Hepatocyte (in vitro differentiated cells): Measurements from ENCODE around the gene TMEM244. TPM values are rescaled to one million over a fixed set of nuclear protein-coding genes. Genes with fewer than 3 reads are reported as not detected.

ENCODE experiments used
- DNase-seq: peaks from one replicate; pipeline ENCODE4 v3.0.0-alpha.2; 2016; ENCODE audit warnings: low spot score
- H2AFZ ChIP-seq: fragments of 200-600 bp; sonication (generic); 2 replicates; pipeline ENCODE4 v1.6.0; 2016; ENCODE audit warnings: antibody characterized with exemption, mild to moderate bottlenecking
- H3K27ac ChIP-seq: fragments of 200-600 bp; sonication (generic); 2 replicates; pipeline ENCODE4 v1.5.1; 2016; ENCODE audit warnings: mild to moderate bottlenecking
- H3K27me3 ChIP-seq: fragments of 200-600 bp; sonication (generic); 2 replicates; pipeline ENCODE4 v1.6.1; 2016
- H3K36me3 ChIP-seq: fragments of 200-600 bp; sonication (generic); replicated peaks from 2 replicates; pipeline ENCODE4 v1.5.1; 2016; ENCODE audit warnings: low read depth; ENCODE audit not compliant: insufficient read depth
- H3K4me1 ChIP-seq: fragments of 200-600 bp; sonication (generic); 2 replicates; pipeline ENCODE4 v1.5.1; 2016; ENCODE audit warnings: mild to moderate bottlenecking, moderate library complexity; ENCODE audit not compliant: insufficient read depth
- H3K4me2 ChIP-seq: fragments of 200-600 bp; sonication (generic); 2 replicates; pipeline ENCODE4 v1.6.0; 2016
- H3K4me3 ChIP-seq: fragments of 200-600 bp; sonication (generic); 2 replicates; pipeline ENCODE4 v1.5.1; 2016; ENCODE audit warnings: mild to moderate bottlenecking
- H3K79me2 ChIP-seq: fragments of 200-600 bp; sonication (generic); 2 replicates; pipeline ENCODE4 v1.6.0; 2017; ENCODE audit warnings: mild to moderate bottlenecking
- H3K9me2 ChIP-seq: fragments of 200-600 bp; sonication (generic); replicated peaks from 2 replicates; pipeline ENCODE4 v1.6.0; 2017; ENCODE audit warnings: mild to moderate bottlenecking; ENCODE audit not compliant: insufficient read depth
- H3K9me3 ChIP-seq: fragments of 200-600 bp; sonication (generic); 2 replicates; pipeline ENCODE4 v1.5.1; 2016; ENCODE audit warnings: low read depth, mild to moderate bottlenecking
- H4K20me1 ChIP-seq: fragments of 200-600 bp; sonication (generic); 2 replicates; pipeline ENCODE4 v1.6.0; 2016; ENCODE audit warnings: mild to moderate bottlenecking; ENCODE audit not compliant: insufficient read depth, poor library complexity, severe bottlenecking
- CTCF ChIP-seq: fragments of 200-600 bp; sonication (generic); IDR thresholded peaks from 2 replicates; pipeline ENCODE4 v1.5.1; 2016; ENCODE audit warnings: antibody characterized with exemption, mild to moderate bottlenecking; ENCODE audit not compliant: poor library complexity
- EZH2 ChIP-seq: fragments of 200-600 bp; sonication (generic); IDR thresholded peaks from 2 replicates; pipeline ENCODE4 v1.6.1; 2016; ENCODE audit warnings: antibody characterized with exemption, mild to moderate bottlenecking, borderline replicate concordance
- EZH2phosphoT487 ChIP-seq: fragments of 200-600 bp; sonication (generic); IDR thresholded peaks from one replicate; pipeline ENCODE4 v1.6.1; 2018; ENCODE audit warnings: antibody characterized with exemption, mild to moderate bottlenecking, low read depth, moderate library complexity; ENCODE audit not compliant: unreplicated experiment, severe bottlenecking
- WGBS: methylation state at CpG from one replicate; pipeline ENCODE4 v1.1.6; 2016; ENCODE audit warnings: low lambda C conversion rate; ENCODE audit errors: missing lambda C conversion rate; 5-methylcytosine and 5-hydroxymethylcytosine counted together
- polyA plus RNA-seq: library from polyadenylated mRNA; unstranded; fragments of >200 nt; fragmentation: Nextera tagmentation; extraction: Ambion mirVana; gene quantifications from 2 replicates; pipeline ENCODE4 v1.2.1, GENCODE V29; 2016
- total RNA-seq: library from RNA; depleted of rRNA; stranded (reverse); fragments of >200 nt; gene quantifications from 2 replicates; pipeline ENCODE4 v1.2.3, GENCODE V29; 2014

TMEM244 gene
- total and polyA plus RNA-seq, 2 experiments from 2014 or later, result not detected

GRCh38 chr6:129895692-129896091 lies 34.6 kb upstream of the TMEM244 start:
- no peaks in the 10 kb centered on the region for H3K9me3 ChIP-seq
- no peak for DNase-seq

DNA sequence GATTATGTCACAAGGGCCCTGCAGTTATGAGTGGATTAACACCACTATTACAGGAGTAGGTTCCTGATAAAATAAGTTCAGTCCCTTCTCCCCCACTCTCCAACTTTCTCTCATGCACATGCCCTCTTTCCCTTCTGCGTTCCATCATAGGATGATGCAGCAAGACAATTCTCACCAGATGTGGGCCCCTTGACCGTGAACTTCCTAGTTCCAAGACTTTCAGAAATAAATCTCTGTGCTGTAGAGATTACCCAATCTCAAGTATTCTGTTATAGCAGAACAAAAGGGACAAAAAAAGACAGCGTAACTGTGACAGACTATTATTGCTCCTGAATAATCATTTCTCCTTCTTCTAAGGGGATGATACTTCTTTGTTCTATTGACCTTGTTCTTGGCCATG lies 33.8 kb upstream of the TMEM244 start:
- TF ChIP-seq EZH2phosphoT487 (no peak), EZH2 (no peak), CTCF (no peak)
- Histone ChIP-seq H4K20me1 (no peaks in the 10 kb centered on the region), H2AFZ (no peak overlapping the region)

More at GRCh38 chr6:129895692-129896091, 34.6 kb upstream of the TMEM244 start:
- no peaks in the 10 kb centered on the region for H4K20me1 ChIP-seq
- H3K4me2 ChIP-seq, result no peak overlapping the region
- H3K36me3 ChIP-seq, result no peaks in the 10 kb centered on the region
- H3K4me1 ChIP-seq, result no peaks in the 10 kb centered on the region
- H3K27me3 ChIP-seq, result no peaks in the 10 kb centered on the region
- H3K79me2 ChIP-seq, result no peaks in the 10 kb centered on the region
- no peak overlapping the region for H2AFZ ChIP-seq
- TF ChIP-seq EZH2 (no peak), EZH2phosphoT487 (no peak), CTCF (no peak)
- H3K27ac ChIP-seq, result no peak overlapping the region
- H3K9me2 ChIP-seq, result no peaks in the 10 kb centered on the region
- no peak overlapping the region for H3K4me3 ChIP-seq

DNA sequence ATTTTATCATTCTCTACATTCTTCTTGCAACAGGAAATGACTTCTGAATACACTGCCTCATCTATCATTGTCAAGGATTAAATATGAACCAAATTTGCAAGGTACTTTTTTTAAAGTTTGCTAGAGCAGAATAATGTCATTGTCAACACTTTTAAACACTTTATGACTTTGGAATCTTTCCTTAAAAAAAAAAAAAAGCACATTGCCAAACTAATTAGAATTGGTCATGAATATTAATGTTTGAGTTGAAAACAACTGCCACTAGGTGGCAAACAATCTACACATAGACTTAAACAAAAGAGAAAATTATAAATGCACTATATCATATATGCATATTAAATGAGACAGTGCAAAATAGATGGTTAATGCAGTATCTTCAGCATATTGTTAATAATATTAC lies 32.5 kb upstream of the TMEM244 start:
- no peak overlapping the region for H3K4me3 ChIP-seq
- H3K79me2 ChIP-seq, result no peaks in the 10 kb centered on the region
- H2AFZ ChIP-seq, result no peak overlapping the region
- H3K4me1 ChIP-seq, result no peaks in the 10 kb centered on the region
- no peaks in the 10 kb centered on the region for H4K20me1 ChIP-seq
- H3K9me2 ChIP-seq, result no peaks in the 10 kb centered on the region
- no peaks in the 10 kb centered on the region for H3K27me3 ChIP-seq
- H3K36me3 ChIP-seq, result no peaks in the 10 kb centered on the region
- no peak overlapping the region for H3K27ac ChIP-seq
- H3K9me3 ChIP-seq, result no peaks in the 10 kb centered on the region
- TF ChIP-seq EZH2phosphoT487 (no peak), CTCF (peak; percentile 50)
- peak; percentile 9 for DNase-seq
- no peak overlapping the region for H3K4me2 ChIP-seq

More for the DNA sequence above, 33.8 kb upstream of the TMEM244 start:
- no peaks in the 10 kb centered on the region for H3K36me3 ChIP-seq
- no peaks in the 10 kb centered on the region for H3K9me3 ChIP-seq
- no peaks in the 10 kb centered on the region for H3K27me3 ChIP-seq
- H3K4me2 ChIP-seq, result no peak overlapping the region
- no peaks in the 10 kb centered on the region for H3K79me2 ChIP-seq
- H3K4me1 ChIP-seq, result no peaks in the 10 kb centered on the region
- no peak overlapping the region for H3K27ac ChIP-seq
- no peak for DNase-seq
- H3K4me3 ChIP-seq, result no peak overlapping the region
- 92% methylated on average over 3 of the region's 3 CpGs for WGBS
- H3K9me2 ChIP-seq, result no peaks in the 10 kb centered on the region

GRCh38 chr6:129890701-129891100 lies 29.6 kb upstream of the TMEM244 start:
- no peaks in the 10 kb centered on the region for H3K36me3 ChIP-seq
- H3K4me1 ChIP-seq, result no peaks in the 10 kb centered on the region
- H3K27ac ChIP-seq, result no peak overlapping the region
- H2AFZ ChIP-seq, result no peak overlapping the region
- no peaks in the 10 kb centered on the region for H3K9me3 ChIP-seq
- 26% methylated on average over 4 of the region's 4 CpGs for whole genome bisulfite sequencing
- DNase-seq, result peak; percentile 39
- TF ChIP-seq EZH2 (no peak), CTCF (no peak), EZH2phosphoT487 (no peak)
- no peak overlapping the region for H3K4me2 ChIP-seq
- no peaks in the 10 kb centered on the region for H4K20me1 ChIP-seq
- no peaks in the 10 kb centered on the region for H3K9me2 ChIP-seq
- no peaks in the 10 kb centered on the region for H3K79me2 ChIP-seq
- H3K27me3 ChIP-seq, result no peaks in the 10 kb centered on the region
- no peak overlapping the region for H3K4me3 ChIP-seq
